SK-N-MC (cell line): Measurements from ENCODE around the gene TMEM164.

Source experiments
- EZH2 ChIP-seq: fragments of 200-600 bp; sonication (generic); IDR thresholded peaks from one replicate; pipeline ENCODE4 v1.6.1; 2017; ENCODE audit warnings: antibody characterized with exemption
- FOXP2 ChIP-seq: optimal IDR thresholded peaks from 2 replicates; pipeline ENCODE3; 2011; ENCODE audit warnings: mild to moderate bottlenecking, moderate library complexity; ENCODE audit not compliant: insufficient read depth; ENCODE audit errors: extremely low read length, control extremely low read depth
- POLR2AphosphoS5 ChIP-seq: IDR thresholded peaks from 2 replicates; pipeline ENCODE4 v1.6.1; 2012; ENCODE audit warnings: mild to moderate bottlenecking, low read depth, low read length, borderline replicate concordance

- TF ChIP-seq FOXP2 (no peak), EZH2 (no peak), POLR2AphosphoS5 (no peak)
Measured at GRCh38 chrX:110086162-110086915, 83.4 kb downstream of the TMEM164 start.
